IMR-90 (cell line): ENCODE results near the gene CDK5RAP3.

ENCODE experiments used
- BHLHE40 ChIP-seq: fragments of 150-350 bp; IDR thresholded peaks from 2 replicates; pipeline ENCODE4 v1.6.1; 2016; ENCODE audit warnings: mild to moderate bottlenecking, low read depth, low read length
- CEBPB ChIP-seq: IDR thresholded peaks from 2 replicates; pipeline ENCODE4 v1.6.1; 2012; ENCODE audit warnings: low read depth, low read length, improper control_type of control experiment
- CHD1 ChIP-seq: IDR thresholded peaks from 2 replicates; pipeline ENCODE4 v1.6.1; 2012; ENCODE audit warnings: low read depth, low read length, improper control_type of control experiment
- FOS ChIP-seq: fragments of 150-350 bp; IDR thresholded peaks from 2 replicates; pipeline ENCODE4 v1.6.1; 2016; ENCODE audit warnings: low read depth, low read length
- POLR2A ChIP-seq: IDR thresholded peaks from 2 replicates; pipeline ENCODE4 v1.6.1; 2012; ENCODE audit warnings: mild to moderate bottlenecking, low read depth, low read length
- RAD21 ChIP-seq: IDR thresholded peaks from 2 replicates; pipeline ENCODE4 v1.6.1; 2012; ENCODE audit warnings: low read length, improper control_type of control experiment
- RCOR1 ChIP-seq: IDR thresholded peaks from 2 replicates; pipeline ENCODE4 v1.6.1; 2012; ENCODE audit warnings: mild to moderate bottlenecking, low read length, improper control_type of control experiment; ENCODE audit not compliant: insufficient replicate concordance
- RFX5 ChIP-seq: IDR thresholded peaks from 2 replicates; pipeline ENCODE4 v1.8.0; 2012; ENCODE audit warnings: low read depth, mild to moderate bottlenecking, low read length, moderate library complexity
- TF ChIP-seq, protein P1 (sequence below): conservative IDR thresholded peaks from 2 replicates; pipeline ENCODE4 v1.5.1; 2012; ENCODE audit warnings: mild to moderate bottlenecking, low read depth, low read length, improper control_type of control experiment
- TF ChIP-seq, protein P2 (sequence below): fragments of 150-350 bp; IDR thresholded peaks from 2 replicates; pipeline ENCODE4 v1.6.1; 2016; ENCODE audit warnings: low read depth, mild to moderate bottlenecking, low read length, moderate library complexity, borderline replicate concordance
- TF ChIP-seq, protein P3 (sequence below): fragments of 150-350 bp; IDR thresholded peaks from 2 replicates; pipeline ENCODE4 v1.6.1; 2017; ENCODE audit warnings: mild to moderate bottlenecking, antibody characterized with exemption, low read length, low read depth

DNA sequence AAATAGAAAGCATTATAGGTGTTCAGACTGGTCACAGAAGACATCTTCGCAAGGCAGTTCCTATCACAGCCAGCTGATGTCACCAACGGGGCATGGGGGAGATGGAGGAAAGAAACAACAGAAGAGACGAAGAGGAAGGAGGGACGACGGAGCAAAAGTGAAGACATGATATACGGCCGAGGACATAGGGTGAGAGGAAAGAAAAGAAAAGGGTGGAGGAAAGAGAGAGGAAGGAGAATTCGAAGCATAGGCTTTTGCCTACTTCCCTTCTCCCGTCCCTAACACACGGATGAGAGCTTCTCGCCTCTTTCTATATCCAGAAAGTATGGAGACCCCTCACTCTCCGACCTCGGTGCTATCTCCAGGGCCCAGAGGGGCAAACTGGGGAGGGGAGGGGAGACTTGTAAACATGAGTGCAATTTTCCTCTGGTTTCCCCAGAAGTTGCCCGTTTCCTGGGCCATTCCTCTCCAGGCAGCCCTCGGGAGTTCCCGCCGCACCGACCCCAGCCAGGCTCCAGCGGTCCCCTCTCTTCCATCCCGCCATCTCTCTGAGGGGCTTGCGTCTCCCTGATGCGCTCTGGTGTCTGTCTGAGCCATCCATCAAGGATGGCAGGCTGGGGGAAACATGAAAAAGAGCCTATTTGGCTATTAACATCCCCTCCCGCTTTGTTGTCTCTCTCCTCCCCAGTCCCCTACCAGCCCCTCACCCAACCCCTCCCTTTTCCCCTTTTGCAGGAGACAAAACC lies 40.7 kb downstream of the CDK5RAP3 start:
- TF ChIP-seq POLR2A: no peak
- TF ChIP-seq, protein P1, sequence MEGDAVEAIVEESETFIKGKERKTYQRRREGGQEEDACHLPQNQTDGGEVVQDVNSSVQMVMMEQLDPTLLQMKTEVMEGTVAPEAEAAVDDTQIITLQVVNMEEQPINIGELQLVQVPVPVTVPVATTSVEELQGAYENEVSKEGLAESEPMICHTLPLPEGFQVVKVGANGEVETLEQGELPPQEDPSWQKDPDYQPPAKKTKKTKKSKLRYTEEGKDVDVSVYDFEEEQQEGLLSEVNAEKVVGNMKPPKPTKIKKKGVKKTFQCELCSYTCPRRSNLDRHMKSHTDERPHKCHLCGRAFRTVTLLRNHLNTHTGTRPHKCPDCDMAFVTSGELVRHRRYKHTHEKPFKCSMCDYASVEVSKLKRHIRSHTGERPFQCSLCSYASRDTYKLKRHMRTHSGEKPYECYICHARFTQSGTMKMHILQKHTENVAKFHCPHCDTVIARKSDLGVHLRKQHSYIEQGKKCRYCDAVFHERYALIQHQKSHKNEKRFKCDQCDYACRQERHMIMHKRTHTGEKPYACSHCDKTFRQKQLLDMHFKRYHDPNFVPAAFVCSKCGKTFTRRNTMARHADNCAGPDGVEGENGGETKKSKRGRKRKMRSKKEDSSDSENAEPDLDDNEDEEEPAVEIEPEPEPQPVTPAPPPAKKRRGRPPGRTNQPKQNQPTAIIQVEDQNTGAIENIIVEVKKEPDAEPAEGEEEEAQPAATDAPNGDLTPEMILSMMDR: peak; percentile 49
- TF ChIP-seq CEBPB: no peak
- TF ChIP-seq FOS: no peak
- TF ChIP-seq, protein P2, sequence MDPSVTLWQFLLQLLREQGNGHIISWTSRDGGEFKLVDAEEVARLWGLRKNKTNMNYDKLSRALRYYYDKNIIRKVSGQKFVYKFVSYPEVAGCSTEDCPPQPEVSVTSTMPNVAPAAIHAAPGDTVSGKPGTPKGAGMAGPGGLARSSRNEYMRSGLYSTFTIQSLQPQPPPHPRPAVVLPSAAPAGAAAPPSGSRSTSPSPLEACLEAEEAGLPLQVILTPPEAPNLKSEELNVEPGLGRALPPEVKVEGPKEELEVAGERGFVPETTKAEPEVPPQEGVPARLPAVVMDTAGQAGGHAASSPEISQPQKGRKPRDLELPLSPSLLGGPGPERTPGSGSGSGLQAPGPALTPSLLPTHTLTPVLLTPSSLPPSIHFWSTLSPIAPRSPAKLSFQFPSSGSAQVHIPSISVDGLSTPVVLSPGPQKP: no peak
- TF ChIP-seq, protein P3, sequence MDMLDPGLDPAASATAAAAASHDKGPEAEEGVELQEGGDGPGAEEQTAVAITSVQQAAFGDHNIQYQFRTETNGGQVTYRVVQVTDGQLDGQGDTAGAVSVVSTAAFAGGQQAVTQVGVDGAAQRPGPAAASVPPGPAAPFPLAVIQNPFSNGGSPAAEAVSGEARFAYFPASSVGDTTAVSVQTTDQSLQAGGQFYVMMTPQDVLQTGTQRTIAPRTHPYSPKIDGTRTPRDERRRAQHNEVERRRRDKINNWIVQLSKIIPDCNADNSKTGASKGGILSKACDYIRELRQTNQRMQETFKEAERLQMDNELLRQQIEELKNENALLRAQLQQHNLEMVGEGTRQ: no peak
- TF ChIP-seq RCOR1: no peak
- TF ChIP-seq RFX5: no peak
- peak; percentile 32; the same call in 1 of the 2 replicates for TF ChIP-seq RAD21
- TF ChIP-seq BHLHE40: no peak
- TF ChIP-seq CHD1: no peak
